ENCODE results near the gene ZNF582.

DNA sequence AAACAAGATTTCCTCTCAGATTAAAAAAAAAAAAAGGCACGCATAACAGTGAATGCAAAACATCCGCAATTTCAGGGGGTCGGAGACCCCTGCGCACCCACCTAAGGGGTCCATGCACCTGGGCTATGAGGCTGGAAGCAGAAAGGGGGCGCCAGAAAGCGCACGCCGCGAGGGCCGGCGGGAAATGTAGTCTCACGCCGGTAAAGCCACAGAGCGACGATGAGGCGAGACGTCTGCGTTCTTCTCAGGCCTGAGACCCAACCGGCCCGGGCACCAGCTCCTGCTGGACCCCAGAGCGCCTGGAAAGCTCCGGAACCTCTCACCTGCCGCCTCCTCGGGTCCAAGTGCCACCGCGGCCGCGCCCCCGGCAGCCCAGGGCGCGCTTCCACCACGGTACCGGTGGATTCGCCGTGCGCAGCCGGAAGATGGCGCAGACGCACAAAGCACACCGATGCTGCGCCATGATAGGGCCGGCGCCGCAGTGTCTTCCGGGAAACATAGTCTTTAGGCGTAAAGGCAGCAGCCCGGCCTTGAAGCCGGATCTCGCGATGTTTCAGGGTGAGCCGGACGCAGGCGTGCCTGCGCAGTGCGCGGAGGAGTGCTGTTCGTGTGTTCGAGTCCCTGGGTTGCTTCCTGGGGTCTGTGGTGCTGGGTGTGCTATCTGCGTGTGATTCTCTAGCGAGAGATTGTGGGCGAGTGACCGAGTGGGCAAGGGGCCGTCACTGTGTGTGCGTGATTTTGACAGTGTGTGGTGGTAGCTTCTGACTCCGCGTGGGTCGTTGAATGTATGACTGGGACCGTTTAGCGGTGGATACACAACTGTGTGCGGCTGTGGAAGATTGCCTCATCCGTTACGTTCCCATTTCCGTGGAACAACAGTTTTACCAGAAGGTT lies at the start of gene ZNF582:
- TF ChIP-seq YY1 (IDR thresholded peaks at IDR 0.05; ENCODE audit: insufficient read depth, insufficient read length), result peak; percentile 53
- no peak for TF ChIP-seq SUZ12 (IDR thresholded peaks at IDR 0.05; ENCODE audit: extremely low read depth, insufficient read depth, insufficient read length)
- TF ChIP-seq ZNF274 (IDR thresholded peaks at IDR 0.05; ENCODE audit: low read depth, low read length), result no peak
